HT1080 (cell line): ENCODE measurements around the gene CDS1. TPM values are rescaled to one million over a fixed set of nuclear protein-coding genes. Genes with fewer than 3 reads are reported as not detected.

ENCODE experiments used
- small RNA-seq: library from RNA; depleted of rRNA; stranded (forward); fragments of <200 nt; gene quantifications from one replicate; pipeline ENCODE3, GENCODE V24; 2014
- total RNA-seq: library from RNA; depleted of rRNA; stranded (reverse); fragments of >200 nt; shearing (Covaris generic); gene quantifications from 2 replicates; pipeline ENCODE4 v1.2.3, GENCODE V29; 2014; rRNA removed

Gene CDS1
- total RNA-seq, 1 experiment from 2014 or later, result 1.5 TPM

Small RNA genes within 50 kb of the gene (small RNA-seq; reads per million reads assigned to genes)
- not detected for gene RN7SL552P
- gene RPL3P13, result not detected

Other genes starting within 250 kb of the CDS1 start
- 0.47 and 0.58 TPM in 2 replicates for gene NKX6-1, start 83.8 kb upstream of the CDS1 start, total RNA-seq